GM12891 (cell line): ENCODE data around the gene EXD3.

ENCODE experiments used
- PAX5 ChIP-seq: IDR thresholded peaks from 2 replicates; pipeline ENCODE4 v1.6.1; 2011; ENCODE audit warnings: low read length, moderate library complexity, mild to moderate bottlenecking; ENCODE audit not compliant: insufficient read depth, severe bottlenecking
- POLR2A ChIP-seq: IDR thresholded peaks from 2 replicates; pipeline ENCODE4 v1.6.1; 2011; ENCODE audit warnings: low read depth, low read length, control low read depth
- POLR2AphosphoS5 ChIP-seq: IDR thresholded peaks from 2 replicates; pipeline ENCODE4 v1.6.1; 2011; ENCODE audit warnings: low read depth, low read length, control low read depth
- POU2F2 ChIP-seq: IDR thresholded peaks from 2 replicates; pipeline ENCODE4 v1.6.1; 2011; ENCODE audit warnings: low read depth, mild to moderate bottlenecking, control low read depth, low read length, moderate library complexity
- SPI1 ChIP-seq: IDR thresholded peaks from 2 replicates; pipeline ENCODE4 v1.6.1; 2011; ENCODE audit warnings: low read depth, low read length, control low read depth
- TAF1 ChIP-seq: IDR thresholded peaks from 2 replicates; pipeline ENCODE4 v1.6.1; 2011; ENCODE audit warnings: low read depth, low read length, control low read depth

GRCh38 chr9:137437691-137438590, 15.0 kb upstream of the EXD3 start:
- TF ChIP-seq POLR2A = no peak
- no peak for TF ChIP-seq TAF1
- no peak for TF ChIP-seq POLR2AphosphoS5
- no peak for TF ChIP-seq SPI1
- TF ChIP-seq POU2F2 = no peak
- TF ChIP-seq PAX5 = no peak
